NB4 (cell line): ENCODE results near the gene ANKRD33B.

Experiments
- DNase-seq: peaks from one replicate; pipeline ENCODE4 v3.0.0; 2010; ENCODE audit warnings: low read depth
- H3K4me3 ChIP-seq: one replicate; pipeline ENCODE4 v1.5.1; 2011; ENCODE audit warnings: mild to moderate bottlenecking, low read depth, low read length, moderate library complexity
- CTCF ChIP-seq: IDR thresholded peaks from one replicate; pipeline ENCODE4 v1.5.1; 2012; ENCODE audit warnings: low read depth, low read length
- MAX ChIP-seq: IDR thresholded peaks from 2 replicates; pipeline ENCODE4 v1.6.1; 2011; ENCODE audit warnings: low read depth, low read length
- MYC ChIP-seq: IDR thresholded peaks from 2 replicates; pipeline ENCODE4 v1.6.1; 2011; ENCODE audit warnings: low read depth, low read length
- POLR2A ChIP-seq: IDR thresholded peaks from 2 replicates; pipeline ENCODE4 v1.6.1; 2011; ENCODE audit warnings: mild to moderate bottlenecking; ENCODE audit not compliant: insufficient read length; ENCODE audit errors: extremely low read depth

Gene ANKRD33B

GRCh38 chr5:10599113-10599512 lies 35.2 kb downstream of the ANKRD33B start:
- H3K4me3 ChIP-seq, result no peak overlapping the region
- no peak for DNase-seq
- TF ChIP-seq MAX (no peak), MYC (no peak), POLR2A (no peak), CTCF (no peak)

GRCh38 chr5:10599862-10600284 lies 36.0 kb downstream of the ANKRD33B start:
- no peak for TF ChIP-seq POLR2A
- TF ChIP-seq MYC, result no peak
- TF ChIP-seq MAX, result no peak
- no peak for TF ChIP-seq CTCF
- H3K4me3 ChIP-seq, result no peak overlapping the region
- no peak for DNase-seq

- TF ChIP-seq MAX (no peak), CTCF (no peak), POLR2A (no peak), MYC (no peak)
- no peak overlapping the region for H3K4me3 ChIP-seq
- no peak for DNase-seq
Observed at GRCh38 chr5:10600626-10601245, 36.9 kb downstream of the ANKRD33B start.

- no peak overlapping the region for H3K4me3 ChIP-seq
- DNase-seq, result no peak
- no peak for TF ChIP-seq POLR2A
- no peak for TF ChIP-seq MAX
- no peak for TF ChIP-seq MYC
- no peak for TF ChIP-seq CTCF
Observed at GRCh38 chr5:10601246-10602030, 37.6 kb downstream of the ANKRD33B start.

GRCh38 chr5:10602031-10602806 lies 38.3 kb downstream of the ANKRD33B start:
- no peak overlapping the region for H3K4me3 ChIP-seq
- no peak for DNase-seq
- TF ChIP-seq POLR2A (no peak), CTCF (no peak), MAX (no peak), MYC (no peak)
